Cortex of kidney (tissue), 1 donor: ENCODE results near the gene SYT17.

Experiments used
- DNase-seq: peaks from one replicate; lab custom pipeline; 2025; lab: John Stamatoyannopoulos, UW

Gene SYT17

GRCh38 chr16:19304750-19305149, 136.7 kb downstream of the SYT17 start:
- DNase-seq = no peak

- no peak for DNase-seq
These were observed 137.4 kb downstream of the SYT17 start for GRCh38 chr16:19305443-19305842.

- no peak for DNase-seq
These were observed 139.7 kb downstream of the SYT17 start for GRCh38 chr16:19307587-19308241.

GRCh38 chr16:19308392-19308791, 140.4 kb downstream of the SYT17 start:
- DNase-seq = no peak

GRCh38 chr16:19309178-19309577, 141.1 kb downstream of the SYT17 start:
- DNase-seq = no peak

GRCh38 chr16:19314718-19315425, 146.8 kb downstream of the SYT17 start:
- DNase-seq = no peak

- DNase-seq = no peak
These were observed 147.9 kb downstream of the SYT17 start for GRCh38 chr16:19315889-19316433.

GRCh38 chr16:19316846-19317245, 148.8 kb downstream of the SYT17 start:
- no peak for DNase-seq
